ENCODE data around the gene TPSAB1.

Gene TPSAB1

DNA sequence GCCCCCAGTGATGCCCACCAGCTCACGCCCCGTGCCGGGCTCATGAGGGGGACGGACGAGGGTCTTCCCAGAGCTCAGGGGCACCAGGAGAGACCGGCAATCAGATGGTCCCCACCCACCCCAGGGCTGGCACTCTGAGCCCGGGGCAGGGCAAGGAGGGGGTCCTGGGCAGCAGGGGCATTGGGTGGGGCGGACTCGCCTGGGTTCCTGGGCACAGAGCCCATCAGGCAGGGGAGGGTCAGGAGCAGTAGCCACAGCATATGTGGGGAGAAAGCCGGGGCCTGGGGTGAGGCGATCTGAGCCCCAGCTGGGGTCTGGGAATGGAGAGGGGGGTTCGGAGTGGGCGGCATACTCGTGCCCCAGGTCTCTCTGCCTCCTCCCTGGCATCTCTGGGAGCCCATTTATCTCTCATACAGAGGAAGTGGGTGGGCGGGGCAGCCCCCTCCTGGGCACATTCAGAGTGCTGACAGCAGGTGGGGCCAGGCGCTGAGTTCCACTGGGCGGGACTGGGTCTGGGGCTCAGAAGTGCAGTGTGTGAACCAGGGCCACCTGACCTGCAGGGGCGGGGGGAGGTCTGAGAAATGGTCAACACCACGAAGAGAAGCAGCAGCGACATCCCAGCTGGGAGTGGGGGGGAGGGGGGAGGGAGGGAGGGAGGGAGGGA, 48.4 kb downstream of the TPSAB1 start:
- FAIRE-seq (no peak), DNase-seq (ENCODE audit: insufficient read length, low spot score) (no peak)
- TF ChIP-seq, protein P1, sequence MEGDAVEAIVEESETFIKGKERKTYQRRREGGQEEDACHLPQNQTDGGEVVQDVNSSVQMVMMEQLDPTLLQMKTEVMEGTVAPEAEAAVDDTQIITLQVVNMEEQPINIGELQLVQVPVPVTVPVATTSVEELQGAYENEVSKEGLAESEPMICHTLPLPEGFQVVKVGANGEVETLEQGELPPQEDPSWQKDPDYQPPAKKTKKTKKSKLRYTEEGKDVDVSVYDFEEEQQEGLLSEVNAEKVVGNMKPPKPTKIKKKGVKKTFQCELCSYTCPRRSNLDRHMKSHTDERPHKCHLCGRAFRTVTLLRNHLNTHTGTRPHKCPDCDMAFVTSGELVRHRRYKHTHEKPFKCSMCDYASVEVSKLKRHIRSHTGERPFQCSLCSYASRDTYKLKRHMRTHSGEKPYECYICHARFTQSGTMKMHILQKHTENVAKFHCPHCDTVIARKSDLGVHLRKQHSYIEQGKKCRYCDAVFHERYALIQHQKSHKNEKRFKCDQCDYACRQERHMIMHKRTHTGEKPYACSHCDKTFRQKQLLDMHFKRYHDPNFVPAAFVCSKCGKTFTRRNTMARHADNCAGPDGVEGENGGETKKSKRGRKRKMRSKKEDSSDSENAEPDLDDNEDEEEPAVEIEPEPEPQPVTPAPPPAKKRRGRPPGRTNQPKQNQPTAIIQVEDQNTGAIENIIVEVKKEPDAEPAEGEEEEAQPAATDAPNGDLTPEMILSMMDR (IDR thresholded peaks at IDR 0.05; ENCODE audit: insufficient read depth, missing control alignments): no peak

DNA sequence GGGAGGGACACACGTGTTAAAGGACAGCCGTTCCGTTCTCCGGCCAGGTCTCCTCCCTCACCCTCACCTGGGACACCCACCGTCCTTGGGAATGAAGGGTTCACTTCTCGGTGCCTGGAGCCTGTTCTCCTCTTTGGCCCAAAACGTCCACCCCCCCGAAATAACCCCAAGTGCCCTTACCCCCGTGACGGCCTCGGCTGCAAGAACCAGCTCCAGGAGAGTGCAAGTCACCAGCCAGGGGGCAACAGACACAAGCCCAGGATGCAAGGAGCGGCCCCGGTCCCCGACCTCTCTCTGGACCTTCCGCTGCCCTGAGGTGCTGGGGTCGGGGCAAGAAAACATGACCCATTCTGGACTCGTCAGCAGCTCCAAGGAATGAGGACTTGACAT, 49.0 kb downstream of the TPSAB1 start:
- no peak for DNase-seq (ENCODE audit: insufficient read length, low spot score)
- FAIRE-seq: no peak
- TF ChIP-seq, protein P1 (IDR thresholded peaks at IDR 0.05; ENCODE audit: insufficient read depth, missing control alignments): no peak

DNA sequence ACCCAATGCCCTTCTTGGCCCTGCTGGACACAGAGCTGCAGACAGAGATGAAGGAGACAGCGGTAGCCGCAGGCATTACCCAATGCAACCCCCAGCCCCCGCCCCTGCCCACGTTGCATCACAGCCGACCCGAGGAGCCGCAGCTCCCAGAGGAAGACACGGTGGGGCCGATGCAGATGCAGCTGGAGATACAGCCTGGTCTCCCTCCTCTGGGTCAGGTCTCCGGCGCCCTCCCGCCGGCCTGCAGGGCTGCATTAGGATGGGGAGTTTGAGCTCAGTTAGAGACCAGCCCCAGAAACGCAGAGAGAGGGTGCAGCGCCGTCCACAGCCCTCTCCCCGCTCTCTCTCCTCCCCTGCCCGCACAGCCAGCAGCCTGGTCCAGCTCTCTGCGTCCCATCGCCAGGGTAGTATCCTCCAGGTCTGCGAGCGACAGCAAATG, 49.6 kb downstream of the TPSAB1 start:
- FAIRE-seq (no peak), DNase-seq (ENCODE audit: insufficient read length, low spot score) (no peak)

DNA sequence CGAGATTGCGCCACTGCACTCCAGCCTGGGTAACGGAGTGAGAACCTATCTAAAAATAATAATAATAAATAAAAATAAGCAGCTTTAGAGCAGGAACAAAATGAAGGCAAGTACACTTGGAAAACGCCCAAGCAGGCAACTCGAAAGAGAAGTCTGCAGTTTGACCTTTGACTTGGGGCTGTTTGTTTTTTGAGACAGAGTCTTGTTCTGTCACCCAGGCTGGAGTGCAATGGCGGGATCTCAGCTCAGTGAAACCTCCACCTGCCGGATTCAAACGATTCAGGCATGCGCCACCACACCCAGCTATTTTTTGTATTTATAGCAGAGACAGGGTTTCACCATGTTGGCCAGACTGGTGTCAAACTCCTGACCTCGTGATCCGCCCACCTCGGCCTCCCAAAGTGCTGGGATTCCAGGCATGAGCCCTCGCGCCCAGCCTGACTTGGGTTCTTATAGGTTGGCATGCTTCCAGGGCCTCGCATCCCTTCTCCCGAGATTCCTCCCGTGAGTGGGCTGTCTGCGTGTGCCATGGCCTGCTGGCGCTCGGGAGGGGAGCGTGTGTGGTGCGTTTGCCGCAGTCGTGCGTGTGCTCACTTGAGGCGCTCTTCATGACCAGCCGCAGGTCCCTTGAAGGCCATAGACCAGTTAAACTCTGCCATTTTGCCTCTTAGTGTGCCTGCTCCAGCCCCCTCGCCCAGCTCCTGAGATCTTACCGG, 50.5 kb downstream of the TPSAB1 start:
- DNase-seq (ENCODE audit: insufficient read length, low spot score): no peak

More for the DNA sequence above, 49.6 kb downstream of the TPSAB1 start:
- TF ChIP-seq, protein P1 (IDR thresholded peaks at IDR 0.05; ENCODE audit: insufficient read depth, missing control alignments): no peak

DNA sequence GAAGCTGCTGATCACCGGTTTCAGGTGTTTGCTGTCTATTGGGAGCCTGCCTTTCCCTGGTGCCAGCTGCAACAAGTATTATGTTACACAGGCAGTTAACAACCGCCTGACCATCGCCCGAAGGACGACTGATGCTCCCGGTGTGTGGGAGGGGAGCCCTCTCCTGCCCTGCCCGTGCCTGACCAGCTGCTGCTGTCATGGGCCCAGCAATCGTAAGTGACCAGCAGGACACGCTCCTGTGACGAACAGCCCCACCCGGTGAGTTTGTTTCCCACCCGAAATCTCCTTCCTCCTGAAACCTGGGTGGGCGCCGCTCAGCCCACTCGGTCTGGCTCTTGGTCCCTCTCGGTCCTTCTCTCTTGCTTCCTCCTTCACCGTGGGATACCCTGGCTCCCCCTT, 51.1 kb downstream of the TPSAB1 start:
- TF ChIP-seq, protein P1 (IDR thresholded peaks at IDR 0.05; ENCODE audit: insufficient read depth, missing control alignments): no peak
- no peak for FAIRE-seq
- DNase-seq (ENCODE audit: insufficient read length, low spot score): no peak

More for the DNA sequence above, 50.5 kb downstream of the TPSAB1 start:
- TF ChIP-seq, protein P1 (IDR thresholded peaks at IDR 0.05; ENCODE audit: insufficient read depth, missing control alignments): no peak
- no peak for FAIRE-seq
